GM19463 (cell line): ENCODE measurements around the gene LPP.

Experiments
- ATAC-seq: cut with Tn5 transposase; IDR thresholded peaks from one replicate; pipeline ENCODE4 v1.9.1; 2021; ENCODE audit warnings: mild to moderate bottlenecking, moderate library complexity; ENCODE audit not compliant: unreplicated experiment

Gene LPP

DNA sequence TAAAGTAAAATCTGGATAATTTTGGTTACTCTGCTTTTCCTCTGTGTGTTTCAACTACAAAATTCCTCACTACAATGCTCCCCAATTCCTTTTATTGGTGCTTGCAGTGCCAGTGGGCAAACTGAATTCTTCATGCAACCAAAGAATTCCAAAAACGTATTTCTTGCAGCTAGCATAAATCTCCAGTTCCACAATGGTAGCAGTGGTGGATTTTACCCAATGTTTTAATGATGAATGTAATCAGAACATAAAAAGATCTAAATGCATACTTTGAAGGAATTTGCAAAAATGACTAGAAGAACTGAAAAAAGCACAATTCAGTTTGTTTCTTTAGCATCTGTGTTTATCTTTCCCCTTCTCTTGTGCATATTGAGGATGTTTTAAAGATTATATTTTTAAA is 658.2 kb downstream of the LPP start:
- no peak for ATAC-seq

DNA sequence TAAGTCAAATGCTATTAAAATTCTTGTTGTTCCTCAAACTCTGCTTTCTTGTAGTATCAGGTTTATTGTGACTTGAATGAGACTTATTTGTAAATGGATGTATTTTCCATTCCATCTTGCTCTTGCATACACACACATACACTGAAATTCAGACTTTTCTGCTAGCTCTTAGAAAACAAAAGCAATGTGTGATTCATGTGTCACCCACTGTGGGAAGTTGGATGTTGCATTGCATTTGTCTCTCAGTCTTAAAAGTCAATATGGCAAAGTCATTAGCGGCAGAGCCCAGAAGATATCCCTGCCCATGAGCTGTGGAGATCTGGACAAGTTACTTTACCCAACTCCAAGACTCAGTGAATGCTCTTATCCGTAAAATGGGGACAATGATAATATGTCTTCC is 660.6 kb downstream of the LPP start:
- ATAC-seq, result no peak

DNA sequence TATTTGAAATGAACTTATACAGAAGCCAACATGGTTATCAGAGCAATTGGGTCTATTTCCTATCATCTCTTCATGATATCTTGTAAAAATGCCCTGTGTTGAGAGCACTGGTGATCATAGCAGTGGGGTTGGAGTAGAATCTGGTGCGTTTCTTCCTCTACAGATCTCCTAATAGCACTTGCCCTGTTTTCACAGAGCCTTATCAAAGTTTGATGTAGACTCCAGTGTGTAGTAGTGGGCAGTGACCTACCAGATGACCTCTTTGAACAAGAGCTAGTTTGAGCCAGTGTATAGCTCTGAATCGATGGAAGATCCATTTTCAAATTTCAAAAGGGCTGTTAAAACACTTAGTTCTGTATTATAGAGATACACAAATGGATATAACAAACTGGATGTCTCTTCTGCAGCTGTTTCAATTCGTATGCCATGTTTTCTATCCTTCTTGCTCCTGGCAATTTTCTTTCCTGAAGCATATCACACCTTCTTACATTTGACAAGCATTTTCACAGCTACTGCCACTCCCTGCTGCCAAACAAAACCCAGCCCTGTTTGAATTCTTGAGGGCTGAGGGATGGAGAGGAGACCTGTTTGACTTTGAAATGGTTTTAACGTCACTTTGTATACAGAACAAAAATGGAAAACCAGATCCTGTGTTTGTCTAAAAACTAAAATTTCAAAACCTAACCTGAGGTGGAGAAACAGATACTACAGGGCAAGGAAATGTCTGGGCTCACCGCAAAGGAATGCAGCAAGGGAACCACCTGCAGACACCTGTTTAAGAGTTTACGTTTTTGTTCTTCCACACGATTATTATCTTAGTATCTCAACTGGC is 663.4 kb downstream of the LPP start:
- no peak for ATAC-seq

DNA sequence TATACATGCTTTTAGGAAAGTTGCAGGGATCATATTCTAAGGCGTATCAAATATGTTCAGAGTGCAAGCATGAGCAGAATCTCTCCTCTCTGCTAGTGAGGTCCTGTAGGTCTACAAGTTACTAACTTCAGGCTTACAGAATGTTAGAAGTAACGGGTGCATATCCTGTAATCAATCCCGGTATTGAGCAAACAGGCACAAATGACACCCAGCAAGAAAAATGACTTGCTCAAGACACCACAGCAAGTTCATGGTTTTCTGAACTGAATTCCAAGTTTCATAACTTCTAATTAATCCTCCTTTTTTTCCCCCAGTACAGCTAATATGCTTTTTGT is 663.9 kb downstream of the LPP start:
- ATAC-seq, result no peak

DNA sequence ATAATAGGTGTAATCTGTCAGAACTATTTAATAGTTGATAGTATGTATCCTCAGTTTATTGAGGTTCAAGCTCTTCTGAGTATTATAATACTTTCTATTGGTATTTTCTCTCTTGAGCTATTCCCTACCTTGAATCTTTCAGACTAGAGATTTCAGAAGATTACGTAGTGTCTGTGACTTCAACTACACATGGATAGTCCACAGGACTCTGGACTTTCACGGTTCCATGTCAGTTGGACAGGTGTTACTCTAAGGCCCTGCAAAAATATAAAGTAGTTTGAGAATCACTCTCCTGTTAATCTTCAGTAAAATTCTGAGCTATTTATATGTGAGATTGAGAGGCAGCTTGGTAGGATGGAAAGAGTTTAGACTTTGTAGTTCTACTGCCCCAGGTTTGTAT is 664.3 kb downstream of the LPP start:
- ATAC-seq, result no peak

DNA sequence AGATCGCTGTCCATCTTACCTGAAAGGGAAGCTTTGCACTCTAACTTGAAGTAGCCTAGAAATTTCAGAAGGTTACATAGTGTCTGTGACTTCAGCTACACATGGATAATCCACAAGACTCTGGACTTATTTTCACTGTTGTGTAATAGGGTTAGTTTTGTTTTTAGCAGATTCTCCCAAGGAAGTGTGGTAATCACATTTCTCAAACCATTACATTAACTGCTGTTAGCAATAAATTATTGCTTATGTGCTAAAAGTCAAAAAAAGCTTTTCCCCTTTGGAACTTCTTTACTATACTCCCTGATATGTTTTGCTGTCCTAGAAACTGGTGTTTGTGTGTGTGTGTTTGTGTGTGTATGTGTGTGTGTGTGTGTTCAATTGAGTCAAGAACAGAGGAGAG is 666.0 kb downstream of the LPP start:
- no peak for ATAC-seq

DNA sequence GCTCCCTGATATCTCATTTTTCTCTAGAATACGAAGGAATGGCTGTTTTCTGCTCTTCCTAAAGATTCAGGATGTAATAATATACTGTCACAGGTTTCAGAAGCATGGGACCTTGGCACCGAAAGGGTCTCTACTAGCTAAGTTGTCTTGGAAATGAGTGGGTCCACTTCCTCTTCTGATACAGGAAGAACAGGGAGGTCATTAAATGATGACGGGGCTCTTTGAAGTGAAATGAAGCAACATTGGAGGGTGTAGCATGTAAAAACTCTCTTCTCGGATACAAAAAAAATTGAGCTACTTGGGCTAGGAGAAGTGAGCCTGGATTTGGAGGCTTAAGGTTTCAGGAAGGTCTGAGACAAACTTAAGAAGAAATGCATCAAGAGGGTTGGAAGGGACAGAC is 668.0 kb downstream of the LPP start:
- ATAC-seq, result no peak

DNA sequence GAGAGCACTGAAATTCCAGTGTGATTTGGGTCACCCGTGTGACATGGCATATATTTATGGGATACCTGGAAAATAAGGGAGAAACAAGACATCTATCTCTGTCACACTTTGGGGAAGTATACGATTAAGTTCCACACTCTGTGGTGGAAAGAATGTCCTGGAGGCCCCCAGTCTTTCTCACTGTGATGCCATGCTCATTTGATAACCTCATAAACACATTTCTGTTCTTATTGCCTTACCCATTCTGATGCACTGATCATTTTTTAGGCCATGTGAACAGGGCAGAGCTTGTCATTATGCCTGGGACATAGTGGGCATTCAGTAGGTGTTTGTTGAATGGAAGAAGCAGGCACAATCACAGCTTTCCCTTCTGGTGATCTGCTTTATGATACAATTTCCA is 668.5 kb downstream of the LPP start:
- no peak for ATAC-seq

DNA sequence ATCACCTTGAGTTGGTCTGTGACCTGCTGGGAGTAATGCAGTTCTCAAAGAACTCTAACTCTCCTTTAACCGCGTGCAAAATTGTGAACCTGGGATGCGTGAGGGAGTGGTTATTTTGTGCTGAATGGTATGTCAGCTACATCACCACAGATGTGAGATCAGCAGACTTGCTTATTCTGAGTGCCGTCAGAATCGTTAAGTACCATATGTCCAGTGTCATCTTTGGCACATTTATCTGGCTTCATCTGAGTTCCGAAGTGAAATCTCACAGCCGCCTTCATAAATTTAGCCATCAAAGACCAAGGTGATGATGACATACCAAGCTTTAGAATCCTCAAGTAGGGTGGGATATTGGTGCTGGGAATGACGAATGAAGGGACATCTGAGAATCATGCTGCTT is 670.6 kb downstream of the LPP start:
- ATAC-seq, result no peak

DNA sequence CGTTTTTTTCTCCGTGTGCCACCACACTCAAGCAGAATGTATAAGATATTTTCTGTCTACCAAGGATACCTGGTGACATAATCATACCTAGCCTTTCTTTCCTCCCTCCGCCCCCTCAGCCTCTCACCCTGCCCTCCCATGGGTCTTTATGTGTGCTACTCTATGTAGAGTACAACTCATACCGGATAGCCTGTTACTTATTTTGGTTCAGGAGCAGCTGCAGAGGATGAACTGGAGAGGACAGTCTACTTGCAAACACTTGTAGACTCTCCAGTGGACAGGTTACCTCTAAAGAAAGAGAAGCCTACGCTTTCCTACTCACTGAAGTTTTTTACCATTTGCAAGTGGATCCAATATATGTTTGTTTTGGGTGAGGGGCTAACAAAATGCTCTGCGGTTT is 671.9 kb downstream of the LPP start:
- no peak for ATAC-seq

DNA sequence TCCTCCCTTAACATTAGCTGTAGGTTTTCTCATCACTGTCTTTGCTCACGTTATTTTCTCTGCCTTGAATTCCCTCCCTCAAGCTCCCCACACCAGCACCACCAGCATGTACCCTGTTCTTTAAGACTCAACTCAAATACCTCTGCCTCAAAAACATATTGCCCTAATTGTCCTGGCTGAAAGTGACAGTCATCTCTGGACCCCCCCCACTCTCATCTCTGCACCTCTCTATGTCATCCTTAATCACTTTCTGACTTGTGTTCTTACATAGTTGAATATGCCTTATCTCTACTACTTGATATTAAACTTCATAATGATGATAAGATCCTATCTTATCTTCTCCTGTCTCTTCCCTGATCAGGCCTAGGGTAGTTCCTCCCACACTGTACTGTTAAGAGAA is 672.6 kb downstream of the LPP start:
- ATAC-seq, result no peak

DNA sequence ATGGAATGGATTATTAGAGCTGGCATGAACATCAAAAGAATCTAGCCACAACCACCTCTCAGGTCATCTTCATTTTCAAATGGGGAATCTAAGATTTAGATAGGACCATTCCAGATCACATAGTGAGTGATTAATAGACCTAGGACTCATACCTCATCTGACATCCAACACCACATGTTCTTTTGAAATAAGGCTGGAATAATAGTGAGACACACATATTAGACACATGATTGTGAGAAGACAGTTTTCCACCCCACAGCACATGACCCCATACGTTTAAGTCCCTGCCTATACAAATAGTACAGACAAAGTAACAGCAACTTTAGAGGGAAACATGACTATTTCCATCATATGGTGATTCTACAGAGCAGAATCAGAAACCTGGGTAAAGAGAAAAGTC is 673.1 kb downstream of the LPP start:
- ATAC-seq, result no peak

DNA sequence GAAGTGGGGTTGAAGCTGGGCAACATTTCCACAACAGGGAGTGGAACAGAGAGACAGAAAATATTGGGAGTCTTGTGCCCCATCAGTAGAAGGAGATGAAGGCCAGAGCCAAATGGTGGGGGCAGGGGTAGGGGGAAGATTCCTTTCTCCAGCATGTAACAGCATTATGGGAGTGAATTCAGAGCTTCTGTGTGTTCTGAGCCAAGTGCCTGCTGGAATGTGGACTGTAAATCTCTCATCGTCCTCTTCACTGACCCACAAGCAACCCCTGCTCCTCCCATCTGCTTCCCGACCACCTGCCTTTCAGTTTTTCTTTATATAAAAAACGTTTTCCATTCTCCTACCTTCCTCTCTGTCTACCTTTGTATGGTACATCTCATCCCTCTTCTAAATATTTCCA is 673.6 kb downstream of the LPP start:
- ATAC-seq, result no peak

DNA sequence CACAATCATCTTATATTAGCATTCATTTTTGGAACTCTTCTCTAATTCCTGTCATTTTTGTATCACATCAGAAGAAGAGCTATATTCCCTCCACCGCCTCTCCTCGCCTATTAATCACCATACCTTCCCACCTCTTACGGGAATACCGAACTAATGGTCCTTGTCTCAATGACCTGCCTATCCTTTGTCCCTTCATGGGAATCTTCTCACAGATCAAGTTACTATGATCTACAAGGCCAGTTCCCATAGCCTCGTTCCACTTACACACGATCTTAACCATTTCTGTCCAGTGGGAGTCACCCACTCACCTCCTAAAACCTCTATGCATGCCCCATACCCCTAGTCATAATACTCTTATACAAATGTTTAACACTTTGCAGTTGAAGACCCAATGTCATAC is 675.2 kb downstream of the LPP start:
- no peak for ATAC-seq

DNA sequence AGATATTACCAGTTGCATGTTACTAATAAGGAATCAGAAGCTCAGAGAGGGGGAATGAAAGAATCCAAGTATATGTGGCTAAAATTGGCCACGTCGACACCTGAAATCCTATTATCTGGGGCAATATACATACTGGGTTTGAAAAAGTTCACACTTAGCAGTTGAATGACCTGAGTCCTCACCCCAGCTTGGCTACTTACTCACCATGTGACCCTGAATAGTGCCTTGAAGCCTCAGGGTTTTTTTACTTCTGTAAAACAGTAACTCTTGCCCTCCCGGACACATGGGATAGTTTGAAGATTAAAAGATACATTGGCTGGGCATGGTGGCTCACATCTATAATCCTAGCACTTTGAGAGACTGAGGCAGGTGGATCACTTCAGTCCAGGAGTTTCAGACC is 675.6 kb downstream of the LPP start:
- ATAC-seq, result no peak

DNA sequence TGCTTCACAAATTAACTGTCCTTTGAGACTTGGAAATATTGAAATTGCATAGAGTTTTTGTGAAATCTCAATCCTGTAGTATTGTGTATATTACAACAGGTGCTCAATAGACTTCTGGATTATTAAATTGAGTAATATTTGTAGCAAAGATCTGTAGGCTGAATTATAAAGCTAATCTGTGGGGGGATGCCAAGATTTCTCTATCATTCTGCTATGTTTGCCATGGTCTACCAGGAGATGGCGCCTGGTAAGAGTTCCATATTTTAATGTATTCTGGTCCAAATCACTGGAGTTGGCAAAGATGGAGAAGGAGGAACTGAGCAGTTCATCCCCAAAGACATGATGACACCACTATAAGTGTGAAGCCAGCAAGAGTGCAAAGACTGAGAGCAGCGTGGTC is 676.9 kb downstream of the LPP start:
- ATAC-seq, result no peak

DNA sequence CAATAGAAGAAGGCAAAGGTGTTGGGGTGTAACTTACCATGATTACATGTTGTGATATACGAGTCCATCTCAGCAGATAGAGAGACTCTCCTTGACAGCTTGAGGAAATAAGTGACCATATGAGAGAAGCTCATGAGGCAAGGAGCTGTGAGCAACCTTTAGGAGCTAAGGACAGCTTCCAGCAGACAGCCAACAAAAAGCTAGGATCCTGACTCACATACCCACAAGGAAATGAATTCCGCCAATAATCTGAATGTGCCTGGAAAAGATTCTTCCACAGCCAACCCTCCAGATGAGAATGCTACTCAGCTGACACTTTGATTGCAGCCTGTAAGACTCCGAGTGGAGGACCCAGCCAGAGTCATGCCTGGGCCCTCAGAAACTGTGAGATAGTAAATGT is 678.2 kb downstream of the LPP start:
- ATAC-seq, result no peak

DNA sequence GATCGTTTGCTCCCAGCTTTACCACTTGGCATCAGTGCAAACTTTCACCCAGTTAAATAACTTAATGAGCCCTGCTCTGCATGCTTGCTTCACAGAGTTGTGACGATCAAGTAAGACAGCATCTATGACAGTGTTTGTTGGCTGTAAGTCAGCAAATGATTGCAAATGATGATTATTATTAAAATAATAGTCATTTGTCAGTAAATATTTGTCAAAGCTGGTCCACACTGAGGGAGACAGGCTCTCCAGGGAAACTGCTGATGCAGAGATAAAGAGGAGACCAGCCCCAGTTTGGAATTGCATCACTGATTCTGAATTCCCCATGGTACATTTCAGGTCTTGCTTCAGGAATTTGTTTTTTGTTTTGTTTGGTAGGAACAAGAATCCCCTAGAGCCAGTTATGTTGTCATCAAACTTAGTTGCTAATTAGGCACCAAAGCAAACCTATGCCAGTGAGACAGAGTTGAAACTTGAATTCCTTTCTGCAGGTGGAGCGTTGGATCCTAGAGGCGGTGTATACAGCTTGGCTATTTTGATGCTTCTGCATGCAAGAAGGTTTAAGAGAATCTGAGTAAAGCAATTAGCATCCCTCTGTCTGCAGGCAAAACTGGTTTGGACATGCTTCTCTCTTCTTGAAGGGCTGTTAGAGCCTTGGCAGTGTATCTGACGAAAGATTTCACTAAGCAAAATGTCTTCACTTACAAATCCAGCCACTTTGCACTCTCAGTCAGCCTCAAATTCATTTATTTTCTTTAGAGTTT is 679.2 kb downstream of the LPP start:
- ATAC-seq, result no peak

DNA sequence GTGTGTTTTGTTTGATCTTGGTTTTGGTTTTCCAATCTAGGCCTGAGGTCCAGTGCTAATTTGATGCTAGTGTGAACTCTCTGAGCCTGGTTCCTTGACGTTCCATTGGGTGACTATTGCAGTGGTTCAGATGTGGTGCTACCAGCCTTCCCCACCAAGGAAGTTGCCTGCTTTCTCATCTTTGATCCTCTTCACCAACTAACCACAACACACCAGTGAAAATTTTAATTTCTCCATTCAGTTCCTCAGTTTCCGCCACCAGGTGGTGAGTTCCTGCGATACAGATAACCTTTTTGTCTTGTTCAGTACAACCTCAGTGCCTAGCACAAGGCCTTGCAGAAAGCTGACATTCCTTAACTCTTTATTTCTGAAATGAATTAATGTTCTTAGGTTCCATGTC is 680.4 kb downstream of the LPP start:
- no peak for ATAC-seq

DNA sequence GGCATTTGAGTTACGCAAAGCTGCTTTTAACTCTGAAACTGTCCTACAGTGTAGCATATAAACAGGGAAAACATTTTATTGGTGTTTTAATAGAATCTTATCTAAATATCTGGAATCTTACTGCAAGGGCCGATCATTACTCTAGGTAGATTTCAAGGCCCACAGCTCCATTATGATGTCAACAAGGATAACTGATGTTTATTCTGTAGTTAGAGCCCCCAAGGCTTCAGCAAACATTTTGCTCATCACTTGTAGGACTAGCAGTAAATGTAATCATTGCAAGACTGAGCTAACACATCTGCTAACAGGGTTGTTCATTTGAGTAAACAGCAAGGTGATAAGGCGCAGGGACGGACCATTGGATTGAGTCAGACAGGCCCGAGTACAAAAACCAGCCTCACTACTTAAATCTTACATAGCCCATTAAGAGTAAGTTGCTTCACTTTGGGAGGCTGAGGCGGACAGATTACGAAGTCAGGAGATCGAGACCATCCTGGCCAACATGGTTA is 685.3 kb downstream of the LPP start:
- ATAC-seq, result no peak

DNA sequence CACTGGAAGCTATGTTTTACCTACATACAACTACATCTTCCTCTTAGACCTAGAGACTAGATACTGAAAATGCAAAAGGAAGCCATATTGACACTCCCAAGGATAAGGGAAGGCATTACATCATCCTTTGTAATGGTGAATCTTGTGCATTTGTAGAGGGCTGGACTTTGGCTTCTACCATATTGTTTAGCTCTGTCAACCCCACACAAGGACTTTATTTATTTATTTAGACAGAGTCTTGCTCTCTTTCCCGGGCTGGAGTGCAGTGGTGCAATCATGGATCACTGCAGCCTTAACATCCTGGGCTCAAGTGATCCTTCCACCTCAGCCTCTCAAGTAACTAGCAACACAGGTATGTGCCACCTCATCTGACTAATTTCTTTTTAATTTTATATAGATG is 686.3 kb downstream of the LPP start:
- ATAC-seq, result no peak

DNA sequence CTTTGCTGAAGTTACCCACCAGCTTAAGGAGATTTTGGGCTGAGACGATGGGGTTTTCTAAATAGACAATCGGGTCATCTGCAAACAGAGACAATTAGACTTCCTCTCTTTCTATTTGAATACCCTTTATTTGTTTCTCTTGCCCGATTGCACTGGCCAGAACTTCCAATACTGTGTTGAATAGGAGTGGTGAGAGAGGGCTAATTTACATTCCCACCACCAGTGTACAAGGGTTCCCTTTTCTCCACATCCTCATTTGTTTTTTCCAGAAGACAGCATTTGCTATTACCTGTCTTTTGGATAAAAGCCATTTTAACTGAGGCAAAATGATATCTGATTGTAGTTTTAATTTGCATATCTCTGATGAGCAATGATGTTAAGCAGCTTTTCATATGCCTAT is 687.9 kb downstream of the LPP start:
- ATAC-seq, result no peak

DNA sequence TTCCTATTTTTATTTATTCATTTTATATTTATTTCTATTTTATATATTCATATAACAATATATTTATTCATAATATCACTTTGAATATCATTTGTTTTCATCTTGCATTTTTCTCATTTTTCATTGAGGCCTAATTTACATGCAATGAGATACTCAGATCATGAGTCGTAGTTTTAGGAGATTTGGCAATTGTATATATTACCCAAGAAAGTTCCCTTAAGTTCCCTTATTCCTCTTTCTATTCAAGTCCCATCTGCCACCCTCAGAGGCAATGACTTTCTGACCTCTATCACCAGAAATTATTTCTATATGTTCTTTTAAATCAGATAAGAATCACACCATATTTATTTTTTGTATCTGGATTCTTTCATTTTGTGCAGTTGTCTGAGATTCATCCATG is 688.7 kb downstream of the LPP start:
- ATAC-seq, result no peak
